ENCODE results near the gene KLHL22.
"Not testable (repeated sequence)": the region's sequence is repeated elsewhere in the genome, so short reads cannot be mapped to it uniquely, and the experiment has no call there.

Gene KLHL22

DNA sequence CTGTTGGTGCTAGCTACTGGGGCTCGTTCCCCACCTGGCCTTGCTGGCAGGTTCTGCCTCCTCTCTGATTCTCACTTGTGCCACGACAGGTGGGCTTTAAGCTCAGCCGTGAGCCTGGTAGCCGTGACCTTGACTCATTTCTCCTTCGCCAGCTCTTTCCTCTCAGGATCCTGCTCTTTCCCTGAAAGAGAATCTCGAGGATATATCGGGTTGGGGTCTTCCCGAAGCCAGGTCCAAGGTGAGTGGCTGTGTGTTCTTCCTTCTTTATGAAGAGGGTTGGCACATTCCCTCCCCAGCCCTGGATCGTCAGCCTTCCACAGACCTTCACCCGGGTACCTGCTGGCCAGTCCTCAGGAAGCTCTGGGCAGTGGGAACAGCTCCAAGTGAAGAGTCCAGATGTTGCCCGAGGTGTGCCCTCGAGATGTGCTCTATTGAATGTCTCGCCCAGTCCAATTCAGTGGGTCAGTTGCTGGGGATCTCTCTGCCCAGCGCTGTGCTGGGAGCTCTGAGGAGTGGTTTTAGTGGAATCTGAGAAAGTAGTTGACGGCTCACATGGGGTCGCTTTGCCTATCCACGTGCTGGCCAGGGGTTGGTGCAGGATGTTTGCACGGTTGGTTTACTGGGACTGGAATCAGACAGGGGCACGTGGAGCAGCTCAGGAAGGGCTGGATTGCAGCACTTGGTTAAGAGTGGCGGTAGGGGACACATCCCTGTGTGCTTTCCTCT, 100.3 kb downstream of the KLHL22 start:
- DNase-seq (ENCODE audit: low read depth), result no peak
- TF ChIP-seq CTCF (IDR thresholded peaks at IDR 0.05; ENCODE audit: control insufficient read depth, insufficient read depth, low read depth, low read length, missing control alignments), result no peak
- H3K4me3 ChIP-seq (ENCODE audit: control insufficient read depth, low read depth, low read length), result no peak overlapping the region

DNA sequence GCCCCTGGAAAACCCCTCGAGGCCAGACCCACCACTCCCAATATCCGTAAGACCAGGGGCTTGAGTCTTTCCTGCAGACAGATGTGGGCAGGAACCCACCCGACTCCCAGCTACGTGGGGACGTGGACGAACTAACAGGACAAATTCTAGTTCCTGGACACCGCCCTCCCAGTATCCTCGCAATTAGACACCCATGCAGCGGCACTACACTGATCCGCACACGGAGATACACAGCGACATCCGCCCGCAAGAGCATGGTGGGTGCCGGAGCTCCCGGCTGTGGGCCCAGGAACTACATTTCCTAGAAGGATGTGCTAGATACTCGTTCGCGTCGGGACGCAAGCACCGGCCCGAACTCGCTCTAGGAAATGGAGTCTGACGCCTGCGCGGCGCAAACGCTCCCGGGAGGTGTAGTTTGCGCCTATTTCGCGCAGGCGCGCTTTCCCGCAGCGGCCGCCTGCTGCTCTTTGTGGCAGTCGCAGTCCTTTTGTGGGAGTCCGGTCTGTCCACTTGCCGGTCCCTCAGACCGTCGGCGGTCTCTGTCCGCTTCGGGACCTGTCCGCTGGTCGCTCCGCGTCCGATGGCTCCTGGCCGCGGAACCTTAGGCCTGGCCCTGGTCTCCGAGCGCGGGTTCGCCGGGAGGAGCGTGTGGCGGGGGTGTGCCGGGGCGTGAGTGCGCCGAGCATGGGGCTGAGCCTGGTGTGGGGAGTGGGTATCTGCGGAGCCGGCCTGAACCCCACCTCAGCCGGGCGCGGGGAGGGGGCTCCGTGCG, 101.7 kb downstream of the KLHL22 start, which contains the start of gene ZNF74:
Gene ZNF74 (plus strand): TSS at position 447 of the 772 bp plus-strand sequence. CDS start 478 bp downstream, outside the sequence.
- no peak for TF ChIP-seq CTCF (IDR thresholded peaks at IDR 0.05; ENCODE audit: control insufficient read depth, insufficient read depth, low read depth, low read length, missing control alignments)
- DNase-seq (ENCODE audit: low read depth), result peak; percentile 64
- peak within 1 kb of the TSS; percentile 88 for H3K4me3 ChIP-seq (ENCODE audit: control insufficient read depth, low read depth, low read length)

DNA sequence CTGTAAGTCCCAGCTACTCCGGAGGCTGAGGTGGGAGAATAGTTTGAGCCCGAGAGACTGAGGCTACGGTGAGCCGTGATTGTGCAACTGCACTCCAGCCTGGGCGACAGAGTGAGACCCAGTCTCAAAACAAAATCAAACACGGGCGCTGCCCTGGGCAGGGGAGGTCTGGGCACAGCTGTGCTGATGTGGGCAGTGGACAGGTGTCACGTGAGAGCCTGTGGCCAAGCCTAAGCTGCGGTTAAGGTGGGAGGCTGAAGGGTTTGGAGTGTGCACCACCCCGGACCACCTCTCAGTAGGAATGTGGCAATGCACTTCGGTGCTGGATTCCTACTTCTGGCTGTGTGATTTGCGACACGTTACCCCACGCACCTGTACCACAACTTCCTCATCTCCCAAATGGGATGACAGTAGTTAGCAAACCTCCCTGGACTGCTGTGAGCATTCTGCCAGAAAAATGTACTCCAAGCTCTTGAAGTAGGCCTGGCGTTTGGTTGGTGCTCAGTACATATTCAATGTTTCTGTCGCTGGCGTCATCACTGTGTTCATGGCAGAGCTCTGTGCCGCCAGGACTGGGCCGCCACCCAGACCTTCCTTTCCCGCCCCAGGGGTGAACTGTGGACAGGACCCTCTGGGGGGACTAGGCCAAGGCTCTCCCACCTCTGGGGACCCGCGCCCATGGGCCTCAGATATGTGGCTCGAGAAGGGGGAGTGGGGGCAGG, 102.5 kb downstream of the KLHL22 start:
- DNase-seq (ENCODE audit: low read depth), result no peak
- no peak for TF ChIP-seq CTCF (IDR thresholded peaks at IDR 0.05; ENCODE audit: control insufficient read depth, insufficient read depth, low read depth, low read length, missing control alignments)
- H3K4me3 ChIP-seq (ENCODE audit: control insufficient read depth, low read depth, low read length), result peak overlapping the region; percentile 88

DNA sequence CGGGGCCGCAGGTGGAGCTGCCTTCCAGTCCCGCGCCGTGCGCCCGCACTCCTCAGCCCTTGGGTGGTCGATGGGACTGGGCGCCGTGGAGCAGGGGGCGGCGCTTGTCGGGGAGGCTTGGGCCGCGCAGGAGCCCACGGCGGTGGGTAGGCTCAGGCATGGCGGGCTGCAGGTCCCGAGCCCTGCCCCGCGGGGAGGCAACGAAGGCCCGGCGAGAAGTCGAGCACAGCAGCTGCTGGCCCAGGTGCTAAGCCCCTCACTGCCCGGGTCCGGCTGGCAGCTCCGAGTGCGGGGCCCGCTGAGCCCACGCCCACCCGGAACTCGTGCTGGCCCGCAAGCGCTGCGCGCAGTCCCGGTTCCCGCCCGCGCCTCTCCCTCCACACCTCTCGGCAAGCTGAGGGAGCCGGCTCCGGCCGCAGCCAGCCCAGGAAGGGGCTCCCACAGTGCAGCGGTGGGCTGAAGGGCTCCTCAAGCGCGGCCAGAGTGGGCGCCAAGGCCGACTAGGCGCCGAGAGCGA, 103.2 kb downstream of the KLHL22 start:
- H3K4me3 ChIP-seq (ENCODE audit: control insufficient read depth, low read depth, low read length); DNase-seq (ENCODE audit: low read depth): not testable (repeated sequence)
